HG03108 (cell line): ENCODE results near the gene HIVEP3.

Experiments used
- ATAC-seq: cut with Tn5 transposase; IDR thresholded peaks from one replicate; pipeline ENCODE4 v1.9.1; 2021; ENCODE audit warnings: moderate library complexity; ENCODE audit not compliant: unreplicated experiment

HIVEP3 gene

DNA sequence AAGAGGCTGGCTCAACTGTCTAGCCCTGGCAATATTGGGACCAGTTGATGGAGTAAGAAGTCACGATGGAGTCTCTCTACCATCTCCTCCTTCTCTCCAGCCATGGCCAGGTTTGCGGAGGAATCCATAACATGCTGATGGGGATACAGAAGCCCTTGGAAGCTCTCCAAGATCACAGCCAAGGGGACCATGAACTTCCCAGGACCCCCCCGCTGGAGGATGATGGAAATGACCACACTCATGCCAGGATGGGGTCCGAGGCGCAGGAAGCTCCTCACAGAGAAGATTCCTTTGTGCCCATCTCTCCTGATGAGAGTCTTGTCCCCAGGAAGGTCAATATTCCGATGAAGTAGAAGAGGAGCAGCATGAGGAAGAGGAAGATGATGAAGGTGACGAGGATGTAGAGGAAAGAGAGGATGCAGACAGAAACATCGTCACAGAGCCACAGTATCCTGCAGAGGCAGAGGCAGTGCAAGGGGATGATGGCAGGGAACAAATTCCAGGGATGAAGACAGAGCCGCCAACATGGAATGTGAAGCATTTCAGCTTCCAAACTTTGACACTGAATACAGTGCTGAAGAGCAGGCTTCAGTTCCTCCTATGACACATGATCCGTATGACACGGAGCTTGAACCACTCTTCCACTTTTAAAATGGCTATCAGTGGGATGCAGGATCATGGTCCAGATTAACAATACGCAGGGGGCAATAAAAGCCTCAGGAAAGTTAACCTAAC lies 376.4 kb downstream of the HIVEP3 start:
- no peak for ATAC-seq

- ATAC-seq, result no peak
These were observed 377.1 kb downstream of the HIVEP3 start for GRCh38 chr1:41541592-41541952.

DNA sequence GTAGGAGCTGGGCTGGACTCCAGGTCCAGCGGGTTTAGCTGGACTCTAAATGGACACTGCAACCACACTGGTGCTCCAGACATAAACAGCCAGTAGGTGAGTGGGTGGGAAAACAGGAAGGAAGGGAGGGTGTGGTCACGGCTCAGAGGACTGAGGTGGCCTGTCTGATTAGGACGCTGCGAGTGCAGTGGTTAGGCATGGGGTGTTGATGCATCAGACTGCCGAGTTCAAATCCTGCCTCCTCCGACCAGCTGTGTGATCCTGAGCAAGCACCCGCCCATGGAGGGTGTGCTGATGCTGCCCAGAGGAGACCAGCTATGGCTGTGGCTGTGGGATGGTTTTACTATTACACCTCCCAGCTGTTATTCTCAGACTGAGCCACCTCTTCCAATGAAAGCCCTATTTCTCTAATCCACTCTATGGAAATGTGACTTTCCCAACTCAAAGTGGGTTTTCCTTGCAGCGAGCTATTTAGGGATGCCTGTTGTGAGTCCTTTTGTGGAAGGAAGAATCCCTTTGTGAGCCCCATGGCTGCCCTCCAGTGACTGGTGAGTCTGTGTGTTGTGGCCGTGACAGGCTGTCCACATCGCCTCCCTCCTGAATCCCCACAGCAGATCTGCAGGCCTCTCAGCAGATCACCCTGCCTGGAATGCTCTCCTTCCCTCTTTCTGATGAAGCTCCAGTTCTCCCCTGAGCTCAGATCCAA lies 377.7 kb downstream of the HIVEP3 start:
- no peak for ATAC-seq

DNA sequence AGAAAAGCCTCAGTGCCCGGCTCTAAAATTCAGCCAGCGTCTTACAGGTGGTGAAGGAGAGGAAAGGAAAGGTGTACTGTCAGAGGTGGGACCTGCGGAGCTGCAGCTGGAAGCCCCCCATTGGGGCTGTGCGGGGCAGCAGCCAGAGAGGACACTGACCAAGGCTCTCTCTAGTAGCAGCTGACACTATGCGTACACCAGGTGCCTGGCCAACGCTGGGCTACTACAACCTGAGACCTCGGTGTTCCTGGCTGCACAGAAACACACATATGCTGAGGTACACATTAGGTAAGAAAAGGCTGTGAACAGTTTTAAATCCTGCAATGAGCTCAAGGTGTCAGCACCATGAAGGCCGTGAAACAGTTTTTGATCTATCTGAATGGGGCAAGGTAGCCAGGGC lies 378.7 kb downstream of the HIVEP3 start:
- no peak for ATAC-seq

DNA sequence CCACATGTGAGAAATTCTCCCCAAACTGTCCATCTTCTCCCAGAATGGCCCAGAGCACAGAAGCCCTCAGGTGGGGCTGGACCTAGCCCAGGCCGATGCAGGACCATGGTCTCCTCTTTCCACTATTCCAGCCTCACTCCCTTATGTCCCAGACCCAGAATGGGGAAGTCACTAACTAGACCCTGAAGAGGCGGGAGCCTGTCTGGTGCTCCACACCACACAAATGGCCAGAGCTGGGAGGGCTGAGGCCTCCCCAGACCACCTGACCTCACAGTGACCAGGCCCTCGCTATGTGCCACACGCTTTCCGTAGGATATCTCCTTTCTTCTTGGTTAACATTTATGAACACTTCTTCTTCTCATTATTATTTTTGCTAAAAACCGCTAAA lies 379.3 kb downstream of the HIVEP3 start:
- no peak for ATAC-seq

GRCh38 chr1:41538741-41539417 lies 379.8 kb downstream of the HIVEP3 start:
- ATAC-seq, result no peak

- ATAC-seq, result no peak
These were observed 380.9 kb downstream of the HIVEP3 start for GRCh38 chr1:41537788-41538351.

- ATAC-seq, result no peak
These were observed 381.5 kb downstream of the HIVEP3 start for GRCh38 chr1:41537251-41537650.

DNA sequence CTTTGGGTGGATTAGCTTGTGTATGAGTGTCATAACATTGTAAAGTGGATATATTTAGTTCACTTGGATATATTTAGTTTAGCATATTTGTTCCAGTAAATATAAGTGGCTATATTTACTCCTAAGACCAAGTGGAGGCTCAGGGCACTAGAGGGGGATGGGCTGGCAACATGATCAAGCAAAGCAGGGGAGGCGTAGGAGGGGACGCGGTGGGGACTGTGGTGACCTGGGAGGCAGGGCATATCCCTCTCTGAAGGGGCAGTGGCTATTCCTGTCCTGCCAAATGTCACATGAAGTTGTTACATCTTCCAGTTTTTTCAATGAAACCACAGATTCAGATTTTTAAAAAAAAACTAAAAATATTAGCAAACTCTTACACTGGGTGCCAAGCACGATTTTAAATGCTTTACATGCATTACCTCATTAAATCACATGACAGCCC lies 382.3 kb downstream of the HIVEP3 start:
- no peak for ATAC-seq

GRCh38 chr1:41535716-41536115 lies 383.0 kb downstream of the HIVEP3 start:
- no peak for ATAC-seq

GRCh38 chr1:41535276-41535675 lies 383.4 kb downstream of the HIVEP3 start:
- ATAC-seq, result no peak

DNA sequence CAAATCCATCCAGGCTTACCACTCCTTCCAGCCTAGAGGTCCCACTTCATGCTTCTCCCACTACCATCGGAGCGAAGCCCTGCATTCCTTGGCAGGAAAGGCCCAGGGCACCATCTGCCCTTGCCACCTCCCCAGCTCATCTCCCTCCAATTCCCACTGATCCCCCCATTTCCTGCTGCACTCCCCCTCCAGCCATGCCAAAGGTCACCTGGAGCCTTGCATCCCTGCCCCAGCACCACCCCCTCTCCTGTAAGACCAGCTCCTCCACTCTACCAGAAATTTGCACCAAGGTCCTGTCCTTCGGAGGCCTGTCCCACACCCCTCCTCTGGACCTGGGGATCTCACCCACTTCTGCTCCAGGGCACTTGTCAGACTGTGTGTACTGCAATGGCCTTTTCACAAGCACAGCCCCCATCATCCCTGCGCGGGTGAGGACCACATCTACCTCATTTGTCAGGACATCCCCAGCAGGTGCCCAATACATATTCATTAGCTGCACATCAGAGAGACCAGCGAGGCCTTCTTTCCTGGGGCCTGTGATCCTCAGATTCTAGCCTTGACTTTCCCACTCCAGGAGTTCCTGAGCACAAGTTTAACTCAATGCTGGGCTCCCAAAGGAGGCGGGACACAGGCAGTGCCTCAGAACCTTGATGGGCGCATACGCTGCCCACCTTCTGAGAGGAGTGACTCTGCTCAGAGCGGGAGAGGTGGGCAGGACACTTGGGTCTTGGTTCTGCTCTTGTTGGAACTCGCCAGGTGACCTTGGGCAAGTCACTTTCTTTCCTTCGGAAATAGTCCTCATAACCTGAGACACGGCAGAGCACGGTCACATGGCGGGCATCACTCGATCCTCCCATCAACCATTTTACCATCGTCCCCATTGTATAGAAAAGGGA lies 384.3 kb downstream of the HIVEP3 start:
- ATAC-seq, result no peak

DNA sequence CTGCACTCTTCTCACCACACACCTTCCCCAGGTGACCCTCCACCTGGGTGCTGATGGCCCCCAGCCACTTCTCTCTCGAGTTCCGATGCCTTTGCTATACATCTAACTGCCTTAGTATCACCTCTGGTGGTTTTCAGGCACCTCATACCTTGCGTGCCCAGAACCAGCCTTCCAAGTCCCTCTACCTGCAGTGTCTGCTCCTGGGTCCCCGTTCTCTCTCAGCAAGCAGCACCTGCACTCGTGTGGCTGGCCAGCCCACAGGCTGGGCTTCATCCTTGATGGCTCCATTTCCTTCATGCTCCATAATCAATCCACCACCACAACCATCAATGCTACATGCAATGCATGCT lies 385.0 kb downstream of the HIVEP3 start:
- ATAC-seq, result no peak

DNA sequence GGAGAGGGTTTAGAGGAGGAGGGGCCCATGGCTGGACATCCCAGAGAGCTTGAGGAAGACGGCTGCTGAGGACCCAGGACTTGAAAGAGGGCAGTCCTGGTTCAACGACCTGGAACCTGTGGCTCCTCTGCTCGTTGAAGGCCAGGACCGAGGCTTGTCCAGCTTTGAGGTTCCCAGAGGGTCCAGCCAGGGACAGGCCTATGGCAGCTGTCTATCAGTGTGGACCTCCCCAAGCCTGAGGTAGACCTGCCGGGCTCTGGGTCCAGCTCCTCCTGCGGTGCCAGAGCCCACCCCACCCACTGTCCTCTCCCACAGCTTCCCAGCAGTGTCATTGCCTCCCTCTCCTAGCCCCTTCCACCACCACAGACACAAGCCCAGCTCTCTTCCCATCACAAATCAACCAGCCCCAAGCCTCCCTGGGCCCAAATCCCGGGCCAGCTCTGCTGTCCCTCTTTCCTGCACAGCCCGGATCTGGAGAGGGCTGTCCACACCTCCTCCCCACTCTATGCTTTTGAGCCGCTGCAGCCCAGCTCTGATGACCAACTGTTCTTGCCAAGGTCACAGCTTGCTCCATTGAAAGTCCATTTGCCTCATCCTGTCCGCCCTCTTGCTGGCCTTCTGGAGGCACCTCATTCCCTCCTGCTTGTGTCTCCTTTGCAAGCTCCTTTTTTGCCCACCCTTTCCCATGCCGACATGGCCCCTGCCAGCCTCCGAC lies 385.5 kb downstream of the HIVEP3 start:
- no peak for ATAC-seq

DNA sequence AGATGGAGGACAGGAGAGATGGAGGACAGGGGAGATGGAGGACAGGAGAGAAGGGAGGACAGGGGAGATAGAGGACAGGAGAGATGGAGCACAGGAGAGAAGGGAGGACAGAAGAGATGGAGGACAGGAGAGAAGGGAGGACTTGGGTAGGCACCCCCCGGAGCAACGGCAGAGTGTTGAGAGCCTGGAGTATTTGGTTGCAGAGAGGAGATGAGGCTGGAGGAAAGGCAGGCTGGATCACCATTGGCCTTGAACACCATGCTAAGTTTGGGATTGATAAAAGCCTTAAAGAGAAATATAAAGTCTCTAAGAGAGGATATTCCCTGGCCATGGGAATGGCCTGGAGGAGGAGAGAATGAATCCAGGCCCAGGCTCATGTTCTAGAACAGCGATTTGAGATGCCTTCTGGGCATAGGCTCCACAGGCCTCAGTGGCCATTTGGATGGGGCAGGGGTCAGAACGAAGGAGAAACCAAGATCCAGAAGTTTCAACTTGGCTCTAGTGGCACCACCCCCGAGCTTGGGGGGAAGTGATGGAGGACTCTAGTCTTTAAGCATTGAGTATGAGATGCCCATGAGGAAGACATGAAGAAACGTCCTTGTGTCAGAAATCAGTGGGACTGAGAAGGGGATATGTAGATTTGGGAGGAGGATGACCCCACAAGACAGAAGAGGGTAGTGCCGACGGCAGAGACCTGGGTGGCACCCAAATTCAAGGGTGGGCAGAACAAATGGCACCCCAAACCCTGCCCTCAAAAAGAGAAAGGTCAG lies 386.3 kb downstream of the HIVEP3 start:
- no peak for ATAC-seq

DNA sequence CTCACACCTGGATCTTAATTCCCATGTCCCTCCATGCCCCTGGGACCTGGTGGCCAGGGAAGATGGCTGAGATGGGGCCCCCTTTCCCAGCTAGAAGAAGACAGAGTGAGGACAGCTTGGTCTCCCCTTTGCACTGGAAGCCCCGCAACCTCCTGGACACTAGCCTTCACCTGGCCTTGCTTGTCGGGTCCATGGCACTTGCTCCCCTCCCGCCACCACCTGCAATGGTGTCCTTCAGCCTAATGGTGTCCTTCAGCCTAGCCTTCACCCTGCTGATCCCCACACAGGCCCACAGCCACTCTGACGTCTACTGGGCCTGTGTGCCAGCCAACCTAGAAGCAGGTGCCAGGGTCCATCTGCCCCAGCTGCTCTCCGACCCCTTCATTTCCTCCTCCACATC lies 388.3 kb downstream of the HIVEP3 start:
- ATAC-seq, result no peak

GRCh38 chr1:41529621-41530395 lies 388.9 kb downstream of the HIVEP3 start:
- no peak for ATAC-seq

GRCh38 chr1:41528726-41529605 lies 389.8 kb downstream of the HIVEP3 start:
- no peak for ATAC-seq
